ENCODE results near the gene CASP8.
"Not testable (repeated sequence)": the region's sequence is repeated elsewhere in the genome, so short reads cannot be mapped to it uniquely, and the experiment has no call there.

The CASP8 gene

GRCh38 chr2:201271917-201272316 lies 11.6 kb downstream of the CASP8 start:
- no peak for DNase-seq

GRCh38 chr2:201273330-201273983 lies 13.1 kb downstream of the CASP8 start:
- DNase-seq: no peak

- DNase-seq: no peak
These were observed 14.7 kb downstream of the CASP8 start for GRCh38 chr2:201275069-201275468.

DNA sequence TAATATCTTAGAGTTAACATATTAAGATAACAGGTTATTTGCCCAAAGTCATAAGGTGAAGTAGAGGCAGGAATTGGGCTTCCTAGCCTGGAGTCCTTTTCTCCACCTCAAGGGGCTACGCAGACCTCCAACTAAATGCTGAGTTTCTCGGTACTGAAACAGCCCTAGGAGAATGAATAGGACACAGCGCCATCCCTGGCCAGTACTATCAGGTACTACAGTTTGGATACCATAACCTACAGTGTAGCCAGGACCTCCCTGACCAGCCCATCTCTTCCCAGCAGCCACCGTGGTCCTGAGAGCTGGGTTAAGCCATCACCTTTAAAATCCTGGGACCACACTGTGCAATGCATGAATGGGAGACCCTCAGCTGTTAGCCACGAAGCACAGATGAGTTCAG lies 15.7 kb downstream of the CASP8 start:
- no peak for DNase-seq

GRCh38 chr2:201276511-201276910 lies 16.2 kb downstream of the CASP8 start:
- no peak for DNase-seq

DNA sequence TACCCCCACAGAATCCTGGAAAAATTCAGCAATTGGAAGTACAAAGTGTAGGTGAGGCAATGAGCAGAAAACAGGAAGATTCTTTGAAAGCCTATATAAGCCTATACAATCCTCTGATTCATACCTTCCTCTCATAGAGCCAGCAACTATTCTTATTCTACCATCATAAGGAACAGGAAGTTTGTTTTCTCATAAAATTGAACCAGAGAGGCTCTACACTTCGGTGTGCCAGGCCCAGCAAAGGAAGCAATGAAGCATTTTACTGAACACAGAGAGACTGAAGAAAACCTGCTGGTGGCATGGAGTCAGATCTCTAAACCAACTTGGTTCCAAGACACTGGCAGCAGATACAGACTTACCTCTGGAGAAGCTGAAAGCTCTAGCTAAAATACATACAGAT lies 18.7 kb downstream of the CASP8 start:
- DNase-seq: no peak

GRCh38 chr2:201280191-201281040 lies 20.1 kb downstream of the CASP8 start:
- no peak for DNase-seq

DNA sequence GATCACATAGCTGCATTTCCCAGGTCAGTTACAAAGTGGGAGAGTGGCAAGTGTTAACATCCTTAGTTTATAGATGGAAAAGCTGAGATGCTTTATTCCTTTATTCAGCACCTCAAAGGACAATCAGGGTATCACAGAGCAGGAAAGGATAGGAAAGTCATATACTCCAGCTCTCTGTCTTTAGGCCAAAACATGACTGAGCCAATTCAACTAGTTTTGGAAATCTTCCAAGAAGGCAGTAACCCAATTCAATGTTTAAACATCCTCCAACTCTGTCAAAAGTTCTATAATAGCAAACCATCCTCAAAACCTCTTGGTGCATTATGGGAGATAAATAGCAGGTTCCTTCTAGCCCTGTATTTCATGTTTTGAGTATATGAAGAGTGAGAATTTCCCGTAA lies 25.2 kb downstream of the CASP8 start:
- no peak for DNase-seq

- DNase-seq: not testable (repeated sequence)
These were observed 30.3 kb downstream of the CASP8 start for GRCh38 chr2:201290457-201291148.

DNA sequence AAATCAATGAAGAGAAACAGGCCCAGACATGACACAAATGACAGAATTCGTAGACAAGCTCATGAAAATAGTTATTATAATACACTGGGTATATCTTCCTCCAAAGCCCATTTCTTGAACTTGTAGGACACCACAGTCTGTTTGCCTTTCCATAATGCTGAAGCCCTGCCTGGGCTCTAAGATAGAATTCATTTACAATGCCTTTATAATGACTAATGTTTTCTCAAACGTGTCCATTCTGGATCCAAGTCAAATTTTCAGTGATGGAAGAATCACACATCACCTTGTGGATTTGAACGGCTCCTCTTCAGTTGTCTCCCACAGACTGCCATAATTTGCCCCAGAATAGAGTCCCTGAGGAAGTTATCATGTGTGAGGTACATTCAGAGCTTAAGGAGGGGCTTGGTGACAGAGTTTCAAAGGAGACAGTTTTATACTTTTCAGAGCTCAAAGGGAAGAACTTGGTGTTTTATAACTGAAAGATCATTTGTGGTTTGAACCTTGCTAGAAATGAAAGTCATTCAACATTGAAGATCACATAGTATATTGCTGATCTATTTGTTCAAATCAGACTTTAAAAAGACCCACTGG lies 38.2 kb downstream of the CASP8 start:
- no peak for DNase-seq

DNA sequence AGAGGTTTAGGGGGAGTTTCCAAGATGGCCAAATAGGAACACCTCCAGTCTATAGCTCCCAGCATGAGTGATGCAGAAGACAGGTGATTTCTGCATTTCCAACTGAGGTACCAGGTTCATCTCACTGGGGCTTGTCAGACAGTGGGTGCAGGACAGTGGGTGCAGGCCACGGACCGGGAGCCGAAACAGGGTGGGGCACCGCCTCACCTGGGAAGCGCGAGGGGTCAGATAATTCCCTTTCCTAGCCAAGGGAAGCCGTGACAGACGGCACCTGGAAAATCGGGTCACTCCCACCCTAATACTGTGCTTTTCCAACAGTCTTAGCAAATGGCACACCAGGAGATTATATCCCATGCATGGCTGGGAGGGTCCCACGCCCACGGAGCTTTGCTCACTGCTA lies 39.6 kb downstream of the CASP8 start:
- DNase-seq: not testable (repeated sequence)

- DNase-seq: no peak
These were observed 47.5 kb downstream of the CASP8 start for GRCh38 chr2:201307876-201308275.

DNA sequence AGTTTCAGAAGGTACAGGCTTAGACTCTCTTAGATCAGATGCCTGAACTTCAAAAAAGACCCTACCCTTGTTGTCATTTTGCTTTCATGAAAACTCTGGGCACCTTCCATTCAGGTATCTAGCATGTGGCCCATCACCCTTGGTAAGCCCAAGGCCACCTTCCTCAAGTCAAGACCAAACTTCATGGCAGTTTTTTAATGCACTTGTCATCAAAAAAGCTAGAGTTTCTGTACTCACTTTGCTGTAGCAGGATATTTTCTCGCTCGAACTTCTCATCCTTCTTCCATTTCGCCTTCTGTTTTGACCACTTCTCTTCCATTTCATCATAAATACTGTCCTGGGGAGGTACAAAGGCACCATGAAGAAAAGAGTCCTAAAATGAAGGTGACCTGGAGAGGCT lies 48.6 kb downstream of the CASP8 start:
- no peak for DNase-seq

DNA sequence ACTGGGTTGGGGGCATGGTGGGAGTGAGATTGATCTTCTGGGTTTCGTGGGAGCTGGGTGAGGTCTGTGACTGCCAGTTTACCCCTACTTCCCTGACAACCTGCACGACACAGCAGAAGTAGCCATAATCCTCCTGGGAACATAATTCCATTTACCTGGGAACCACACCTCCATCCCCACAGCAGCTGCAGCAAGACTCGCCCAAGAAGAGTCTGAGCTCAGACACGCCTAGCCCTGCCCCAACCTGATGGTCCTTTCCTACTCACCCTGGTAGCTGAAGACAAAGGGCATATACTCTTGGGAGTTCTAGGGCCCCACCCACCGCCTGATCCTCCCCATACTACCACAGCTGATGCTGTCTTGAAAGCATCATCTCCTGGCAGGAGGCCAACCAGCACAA lies 53.0 kb downstream of the CASP8 start:
- DNase-seq: no peak

DNA sequence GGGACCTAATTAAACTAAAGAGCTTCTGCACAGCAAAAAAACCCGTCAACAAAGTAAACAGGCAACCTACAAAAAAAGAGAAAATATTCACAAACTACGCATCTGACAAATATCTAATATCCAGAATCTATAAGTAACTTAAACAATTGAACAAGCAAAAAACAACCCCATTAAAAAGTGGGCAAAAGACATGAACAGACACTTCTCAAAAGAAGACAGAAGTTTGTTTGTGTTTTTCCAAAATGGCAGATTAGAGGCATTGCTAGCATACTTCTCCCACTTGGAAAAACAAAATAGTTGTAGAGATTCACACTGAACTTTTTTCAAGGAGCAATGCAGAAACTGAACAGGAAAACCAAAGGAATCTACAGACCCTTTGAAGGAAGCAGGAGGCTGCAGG lies 59.2 kb downstream of the CASP8 start:
- DNase-seq: no peak

GRCh38 chr2:201320257-201320656 lies 59.9 kb downstream of the CASP8 start:
- no peak for DNase-seq

DNA sequence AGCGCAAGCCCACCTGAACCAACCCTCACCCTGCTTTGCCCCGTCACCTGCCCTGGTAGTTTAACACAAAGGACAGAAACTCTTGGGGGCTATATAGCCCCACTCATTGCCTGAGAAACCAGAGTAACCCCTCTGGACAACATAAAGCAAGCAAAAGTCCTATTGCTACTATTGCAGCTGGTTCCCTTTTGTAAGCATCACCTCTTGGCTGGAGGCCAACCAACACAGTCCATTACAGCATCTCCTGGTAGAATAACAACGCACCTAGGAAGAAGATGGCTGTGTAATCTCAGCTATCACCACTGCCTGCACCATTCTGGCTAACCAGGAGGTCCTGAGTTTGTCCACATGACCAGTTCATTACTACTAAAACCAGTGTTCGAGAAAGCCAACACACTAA lies 60.4 kb downstream of the CASP8 start:
- peak; percentile 4 for DNase-seq

DNA sequence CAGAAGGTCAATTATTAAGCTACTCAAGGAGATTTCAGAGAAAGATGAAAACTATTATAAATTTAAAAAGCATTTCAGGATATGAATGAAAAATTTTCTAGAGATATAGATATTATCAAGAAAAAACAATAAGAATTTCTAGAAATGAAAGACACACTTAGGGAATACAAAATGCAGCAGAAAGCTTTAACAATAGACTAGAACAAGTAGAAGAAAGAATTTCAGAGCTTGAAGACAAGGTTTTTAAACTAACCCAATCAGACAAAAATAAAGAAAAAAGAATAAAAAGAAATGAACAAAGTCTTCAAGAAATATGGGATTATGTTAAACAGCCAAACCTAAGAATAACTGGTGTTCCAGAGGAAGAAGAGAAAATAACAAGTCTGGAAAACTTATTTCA lies 62.4 kb downstream of the CASP8 start:
- no peak for DNase-seq

GRCh38 chr2:201327678-201328077 lies 67.3 kb downstream of the CASP8 start:
- DNase-seq: no peak

GRCh38 chr2:201329409-201329808 lies 69.1 kb downstream of the CASP8 start:
- DNase-seq: no peak

Measured in NCI-H1105 treated with DMSO at 0.1 percent for 48 hours (cell line).